K562 (cell line): Measurements from ENCODE around the gene KCND2. TPM values are rescaled to one million over a fixed set of nuclear protein-coding genes. Genes with fewer than 3 reads are reported as not detected.

Experiments used
- ASH1L ChIP-seq: fragments of 450-650 bp; IDR thresholded peaks from 2 replicates; pipeline ENCODE4 v1.6.1; 2018; ENCODE audit warnings: borderline replicate concordance, mild to moderate bottlenecking, low read depth; ENCODE audit not compliant: partially characterized antibody
- ESRRB ChIP-seq: fragments of 250-450 bp; sonication (Bioruptor Pico); IDR thresholded peaks from 2 replicates; pipeline ENCODE4 v1.5.0; 2020; ENCODE audit warnings: mild to moderate bottlenecking, moderate library complexity, borderline replicate concordance
- EWSR1 ChIP-seq: fragments of 450-650 bp; IDR thresholded peaks from 2 replicates; pipeline ENCODE4 v1.6.1; 2018; ENCODE audit warnings: borderline replicate concordance, mild to moderate bottlenecking, low read depth, moderate library complexity; ENCODE audit not compliant: partially characterized antibody
- ILF3 ChIP-seq: fragments of 450-650 bp; IDR thresholded peaks from 2 replicates; pipeline ENCODE4 v1.6.1; 2018; ENCODE audit warnings: antibody characterized with exemption, mild to moderate bottlenecking, moderate library complexity, borderline replicate concordance
- MAFG ChIP-seq: fragments of 450-650 bp; conservative IDR thresholded peaks from 2 replicates; pipeline ENCODE4 v1.6.1; 2016; ENCODE audit warnings: missing genetic modification characterization, missing compliant biosample characterization
- RAD51 ChIP-seq: fragments of 450-650 bp; IDR thresholded peaks from 2 replicates; pipeline ENCODE4 v1.7.1; 2016; ENCODE audit warnings: low read depth, mild to moderate bottlenecking, borderline replicate concordance
- SMAD2 ChIP-seq: fragments of 150-350 bp; IDR thresholded peaks from 2 replicates; pipeline ENCODE4 v1.6.1; 2014; ENCODE audit warnings: low read depth, mild to moderate bottlenecking, low read length
- STAT5A ChIP-seq: IDR thresholded peaks from 2 replicates; pipeline ENCODE4 v1.6.1; 2012; ENCODE audit warnings: low read length, inconsistent platforms, borderline replicate concordance
- ZC3H4 ChIP-seq: sonication (generic); formaldehyde crosslinking; IDR thresholded peaks from 2 replicates; pipeline ENCODE4 v1.9.0; 2021; ENCODE audit warnings: missing genetic modification reagents, borderline replicate concordance
- ZNF24 ChIP-seq: fragments of 450-650 bp; IDR thresholded peaks from 2 replicates; pipeline ENCODE4 v1.6.1; 2016
- ZNF263 ChIP-seq: sonication (generic); formaldehyde crosslinking; IDR thresholded peaks from 2 replicates; pipeline ENCODE4 v1.8.0; 2022; ENCODE audit warnings: mild to moderate bottlenecking, missing genetic modification reagents, borderline replicate concordance
- ZNF584 ChIP-seq: fragments of 200-800 bp; sonication (Bioruptor generic); IDR thresholded peaks from 2 replicates; pipeline ENCODE4 v1.6.1; 2016; ENCODE audit warnings: low read depth, mild to moderate bottlenecking, missing genetic modification characterization, missing compliant biosample characterization
- polyA plus RNA-seq, 8 experiments: library from polyadenylated mRNA; depleted of rRNA in 4 of 8; stranded (reverse) in 5 of 8; unstranded in 3 of 8; fragments of >200 nt; fragmentation: Nextera tagmentation in 2 of 8; fragmentation: Illumina TruSeq in 1 of 8; extraction: Ambion mirVana in 2 of 8; extraction: Trizol in 1 of 8; gene quantifications; 2 replicates each; pipeline versions ENCODE4 v1.2.1 to v1.2.3, GENCODE V29; 2011 to 2014; ENCODE audit warnings: inconsistent platforms in 1 of 8, missing spikeins in 1 of 8
- total RNA-seq, 7 experiments: library from RNA; depleted of rRNA in 6 of 7; stranded (reverse); fragments of >200 nt in 6 of 7; fragmentation: Illumina TruSeq in 2 of 7; extraction: Trizol in 2 of 7; gene quantifications; 2 replicates each; pipeline versions ENCODE4 v1.2.1 to v1.2.3, GENCODE V29; 2011 to 2021; ENCODE audit warnings: low replicate concordance in 1 of 7
- TF ChIP-seq, protein P1 (sequence below): fragments of 450-650 bp; formaldehyde crosslinking; IDR thresholded peaks from 2 replicates; pipeline ENCODE4 v1.4.0; 2020; ENCODE audit warnings: mild to moderate bottlenecking, moderate library complexity
- TF ChIP-seq, protein P2 (sequence below): fragments of 250-450 bp; sonication (Bioruptor Pico); IDR thresholded peaks from 2 replicates; pipeline ENCODE4 v1.9.0; 2021; ENCODE audit warnings: mild to moderate bottlenecking
- TF ChIP-seq, protein P3 (sequence below): sonication (generic); formaldehyde crosslinking; IDR thresholded peaks from 2 replicates; pipeline ENCODE4 v1.8.1; 2023; ENCODE audit warnings: mild to moderate bottlenecking, missing genetic modification reagents, moderate library complexity

The KCND2 gene
- total and polyA plus RNA-seq, 9 of the 15 experiments (the other 6 are each of a cell fraction or from before 2014, with no cell fraction given) = 0.03 to 0.12 TPM; not detected in 7

DNA sequence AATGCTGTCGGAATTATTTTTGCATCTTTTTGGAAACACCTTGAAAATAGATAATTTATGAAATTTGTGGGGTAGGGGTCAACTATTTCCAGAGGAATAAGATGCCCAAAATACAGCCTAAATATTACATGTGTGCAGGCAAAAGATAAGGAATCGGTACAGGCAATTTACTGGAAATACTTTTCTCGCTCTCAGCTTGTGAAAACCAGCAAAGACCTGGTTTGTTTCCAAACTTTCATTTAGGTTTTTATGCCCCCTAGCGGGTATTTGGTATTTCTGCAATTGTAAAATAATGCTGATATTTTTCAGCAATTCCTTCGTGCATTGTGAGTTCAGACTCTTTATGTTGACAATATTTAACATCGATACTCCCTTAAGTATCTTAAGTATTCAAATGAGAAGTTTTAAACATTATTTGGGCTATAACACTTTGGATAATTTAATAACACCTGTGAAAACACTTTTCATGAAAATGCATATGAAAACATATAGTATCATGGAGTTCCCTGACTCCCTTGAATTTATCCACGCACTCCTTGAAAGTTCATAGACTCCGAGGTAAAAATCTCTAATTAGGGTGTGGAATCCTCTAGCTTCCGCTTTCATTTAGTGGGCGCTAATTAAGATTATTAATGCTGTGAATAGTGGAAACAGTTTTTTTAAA lies 452.5 kb downstream of the KCND2 start (continued):
- TF ChIP-seq, protein P1, sequence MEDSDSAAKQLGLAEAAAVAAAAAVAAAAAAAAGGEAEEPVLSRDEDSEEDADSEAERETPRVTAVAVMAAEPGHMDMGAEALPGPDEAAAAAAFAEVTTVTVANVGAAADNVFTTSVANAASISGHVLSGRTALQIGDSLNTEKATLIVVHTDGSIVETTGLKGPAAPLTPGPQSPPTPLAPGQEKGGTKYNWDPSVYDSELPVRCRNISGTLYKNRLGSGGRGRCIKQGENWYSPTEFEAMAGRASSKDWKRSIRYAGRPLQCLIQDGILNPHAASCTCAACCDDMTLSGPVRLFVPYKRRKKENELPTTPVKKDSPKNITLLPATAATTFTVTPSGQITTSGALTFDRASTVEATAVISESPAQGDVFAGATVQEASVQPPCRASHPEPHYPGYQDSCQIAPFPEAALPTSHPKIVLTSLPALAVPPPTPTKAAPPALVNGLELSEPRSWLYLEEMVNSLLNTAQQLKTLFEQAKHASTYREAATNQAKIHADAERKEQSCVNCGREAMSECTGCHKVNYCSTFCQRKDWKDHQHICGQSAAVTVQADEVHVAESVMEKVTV (CRISPR knock-in tag) = peak; percentile 70
- TF ChIP-seq, protein P2, sequence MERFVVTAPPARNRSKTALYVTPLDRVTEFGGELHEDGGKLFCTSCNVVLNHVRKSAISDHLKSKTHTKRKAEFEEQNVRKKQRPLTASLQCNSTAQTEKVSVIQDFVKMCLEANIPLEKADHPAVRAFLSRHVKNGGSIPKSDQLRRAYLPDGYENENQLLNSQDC (CRISPR knock-in tag) = no peak
- TF ChIP-seq ESRRB (CRISPR knock-in tag) = no peak
- TF ChIP-seq RAD51 = no peak
- TF ChIP-seq ILF3 = no peak
- TF ChIP-seq, protein P3, sequence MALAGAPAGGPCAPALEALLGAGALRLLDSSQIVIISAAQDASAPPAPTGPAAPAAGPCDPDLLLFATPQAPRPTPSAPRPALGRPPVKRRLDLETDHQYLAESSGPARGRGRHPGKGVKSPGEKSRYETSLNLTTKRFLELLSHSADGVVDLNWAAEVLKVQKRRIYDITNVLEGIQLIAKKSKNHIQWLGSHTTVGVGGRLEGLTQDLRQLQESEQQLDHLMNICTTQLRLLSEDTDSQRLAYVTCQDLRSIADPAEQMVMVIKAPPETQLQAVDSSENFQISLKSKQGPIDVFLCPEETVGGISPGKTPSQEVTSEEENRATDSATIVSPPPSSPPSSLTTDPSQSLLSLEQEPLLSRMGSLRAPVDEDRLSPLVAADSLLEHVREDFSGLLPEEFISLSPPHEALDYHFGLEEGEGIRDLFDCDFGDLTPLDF (CRISPR knock-in tag) = no peak
- no peak for TF ChIP-seq ZNF584
- no peak for TF ChIP-seq MAFG (tag)
- no peak for TF ChIP-seq ASH1L
- TF ChIP-seq STAT5A = 0 out of 2 replicates have a peak, but pooled peaks have one; percentile 9
- no peak for TF ChIP-seq ZNF263 (CRISPR knock-in tag)
- no peak for TF ChIP-seq ZNF24
- TF ChIP-seq SMAD2 = no peak
- TF ChIP-seq EWSR1 = no peak
- no peak for TF ChIP-seq ZC3H4 (CRISPR knock-in tag)
